Stimulated activated CD4-positive, alpha-beta T cell treated with anti-CD3 and anti-CD28 coated beads, TNF-alpha, amount 100 ng/mL, for 1 hour (primary cell): ENCODE data around the gene GPR135.

Experiments
- DNase-seq, 3 donors: peaks; one replicate each; pipeline ENCODE4 v3.0.0-alpha.2; 2020; ENCODE audit warnings: low read depth in 3 of 3, low spot score in 1 of 3

The GPR135 gene

GRCh38 chr14:59425322-59425935, 39.8 kb downstream of the GPR135 start:
- DNase-seq: no peak

GRCh38 chr14:59424341-59425071, 40.7 kb downstream of the GPR135 start:
- DNase-seq: no peak

- DNase-seq: no peak
Observed at GRCh38 chr14:59422069-59422881, 42.9 kb downstream of the GPR135 start.

- no peak for DNase-seq
Observed at GRCh38 chr14:59419303-59419702, 45.9 kb downstream of the GPR135 start.

- DNase-seq: no peak
Observed at GRCh38 chr14:59417311-59417710, 47.9 kb downstream of the GPR135 start.

GRCh38 chr14:59415836-59416602, 49.2 kb downstream of the GPR135 start:
- DNase-seq: no peak
